ENCODE results near the gene PKHD1.

GRCh38 chr6:51738614-51739013, 348.8 kb downstream of the PKHD1 start:
- no peak for TF ChIP-seq GATA1 (IDR thresholded peaks at IDR 0.05; ENCODE audit: low read depth, low read length)
- no peak for TF ChIP-seq POLR2A (IDR thresholded peaks at IDR 0.05; ENCODE audit: low read length)
